ENCODE results near the gene CENPW. TPM values are rescaled to one million over a fixed set of nuclear protein-coding genes. Genes with fewer than 3 reads are reported as not detected.

CENPW gene
- total RNA-seq, 1 experiment from 2014 or later: 46.9 TPM

- TF ChIP-seq SIN3A (IDR thresholded peaks at IDR 0.05; ENCODE audit: low read depth) (no peak), POLR2AphosphoS5 (IDR thresholded peaks at IDR 0.05; ENCODE audit: low read depth, low read length) (no peak), MAX (IDR thresholded peaks at IDR 0.05) (no peak), SRF (IDR thresholded peaks at IDR 0.05; ENCODE audit: low read depth) (no peak), EGR1 (IDR thresholded peaks at IDR 0.05; ENCODE audit: low read depth) (no peak), JUND (IDR thresholded peaks at IDR 0.05) (no peak), CBX3 (IDR thresholded peaks at IDR 0.05; ENCODE audit: low read depth) (no peak), SP1 (IDR thresholded peaks at IDR 0.05; ENCODE audit: low read depth) (no peak), ZBTB33 (IDR thresholded peaks at IDR 0.05; ENCODE audit: extremely low read depth, insufficient replicate concordance, low read length) (no peak), POLR2A (IDR thresholded peaks at IDR 0.05; ENCODE audit: borderline replicate concordance, extremely low read depth, insufficient read depth, insufficient read length) (no peak), YY1 (IDR thresholded peaks at IDR 0.05; ENCODE audit: extremely low read depth, insufficient replicate concordance, low read depth, low read length) (no peak), REST (IDR thresholded peaks at IDR 0.05; ENCODE audit: low read depth) (no peak), TCF7L2 (IDR thresholded peaks at IDR 0.05; ENCODE audit: borderline replicate concordance, extremely low read depth, insufficient read depth, insufficient read length) (no peak), ZFX (IDR thresholded peaks at IDR 0.05) (no peak), CTCF (IDR thresholded peaks at IDR 0.05 in 2 of 3, conservative IDR thresholded peaks at IDR 0.05 in 1 of 3; ENCODE audit: borderline replicate concordance in 1 of 3, insufficient read depth in 1 of 3, low read depth in 2 of 3, low read length in 2 of 3) (no peak), ELF1 (IDR thresholded peaks at IDR 0.05; ENCODE audit: borderline replicate concordance, low read depth) (no peak), EZH2 (IDR thresholded peaks at IDR 0.05) (no peak), EZH2phosphoT487 (IDR thresholded peaks at IDR 0.05; ENCODE audit: borderline replicate concordance) (no peak), FOSL1 (IDR thresholded peaks at IDR 0.05; ENCODE audit: low read depth) (no peak)
- H3K27ac ChIP-seq (ENCODE audit: low read depth, low read length): no peak overlapping the region
- H3K4me1 ChIP-seq (ENCODE audit: control insufficient read depth in 1 of 2, insufficient read depth in 2 of 2, low read length in 2 of 2): no peaks in the 10 kb centered on the region
- no peaks in the 10 kb centered on the region for H3K27me3 ChIP-seq (ENCODE audit: insufficient read depth, low read length)
- BruUV-seq (replicated peaks): no TSS peak
- POLR2A ChIA-PET: no interaction called here
- no peaks in the 10 kb centered on the region for H3K9me3 ChIP-seq (ENCODE audit: control insufficient read depth in 1 of 2, insufficient read depth in 1 of 2, low read depth in 1 of 2, low read length in 2 of 2)
- no peak overlapping the region for H2AFZ ChIP-seq (ENCODE audit: low read depth, low read length, poor library complexity, severe bottlenecking)
- H4K20me1 ChIP-seq (ENCODE audit: insufficient read depth): no peaks in the 10 kb centered on the region
- H3K4me2 ChIP-seq (ENCODE audit: low read length): no peak overlapping the region
- H3K9me2 ChIP-seq (ENCODE audit: insufficient read depth): no peaks in the 10 kb centered on the region
- H3K79me2 ChIP-seq (ENCODE audit: insufficient read depth, low read length): no peaks in the 10 kb centered on the region
- RAD21 ChIA-PET (ENCODE audit: low non-redundant PET in 1 of 2, low total read pairs in 2 of 2, uncharacterized antibody in 2 of 2, unreplicated experiment in 2 of 2): no interaction called here
- no peaks in the 10 kb centered on the region for H3K36me3 ChIP-seq (ENCODE audit: control insufficient read depth in 1 of 2, insufficient read depth in 2 of 2, low read length in 2 of 2)
- DNase-seq (ENCODE audit: low read depth, low spot score) (no peak), ATAC-seq (no peak)
- no peak overlapping the region for H3K4me3 ChIP-seq (replicated peaks in 1 of 2; ENCODE audit: low read depth in 1 of 2, low read length in 2 of 2)
- CTCF ChIA-PET: no interaction called here
- H3K9ac ChIP-seq (ENCODE audit: low read length): no peak overlapping the region
- intact Hi-C loops (cut with micrococcal nuclease): no loop called here
These were observed 45.6 kb downstream of the CENPW start for GRCh38 chr6:126385536-126385935.
